CD14-positive monocyte (primary cell): ENCODE results near the gene ZNRF4. TPM values are rescaled to one million over a fixed set of nuclear protein-coding genes. Genes with fewer than 3 reads are reported as not detected.

ENCODE experiments used
- DNase-seq, 3 donors: peaks; one replicate each; pipeline ENCODE4 v3.0.0-alpha.2; 2011 to 2022
- H2AFZ ChIP-seq: 2 replicates; pipeline ENCODE4 v1.6.0; 2012; ENCODE audit warnings: mild to moderate bottlenecking, low read depth, low read length, inconsistent platforms; ENCODE audit not compliant: insufficient read depth, poor library complexity, severe bottlenecking
- H3K27ac ChIP-seq, 2 donors: 1 replicate in 1 of 2; 2 replicates in 1 of 2; pipeline ENCODE4 v1.5.1; 2012 to 2013; ENCODE audit warnings: low read length in 2 of 2, control low read depth in 1 of 2, inconsistent platforms in 1 of 2, low read depth in 1 of 2, mild to moderate bottlenecking in 1 of 2
- H3K27me3 ChIP-seq, 2 donors: one replicate each; pipeline versions ENCODE4 v1.6.0 to v1.6.1; 2011 to 2013; ENCODE audit warnings: low read length in 2 of 2; ENCODE audit not compliant: control insufficient read depth in 2 of 2, insufficient read depth in 2 of 2
- H3K36me3 ChIP-seq, 2 donors: replicated peaks in 1 of 2; 1 replicate in 1 of 2; 2 replicates in 1 of 2; pipeline versions ENCODE4 v1.5.1 to v1.6.1; 2012 to 2013; ENCODE audit warnings: low read length in 2 of 2, control low read depth in 1 of 2, inconsistent platforms in 1 of 2, mild to moderate bottlenecking in 1 of 2; ENCODE audit not compliant: insufficient read depth in 2 of 2, control insufficient read depth in 1 of 2
- H3K4me1 ChIP-seq, 2 donors: 1 replicate in 1 of 2; 2 replicates in 1 of 2; pipeline versions ENCODE4 v1.5.1 to v1.6.1; 2012 to 2013; ENCODE audit warnings: low read length in 2 of 2, control low read depth in 1 of 2, inconsistent platforms in 1 of 2, mild to moderate bottlenecking in 1 of 2, moderate library complexity in 1 of 2; ENCODE audit not compliant: insufficient read depth in 2 of 2, control insufficient read depth in 1 of 2
- H3K4me2 ChIP-seq: replicated peaks from 2 replicates; pipeline ENCODE3; 2012; ENCODE audit warnings: low read length, moderate library complexity, mild to moderate bottlenecking; ENCODE audit not compliant: poor library complexity, severe bottlenecking; ENCODE audit errors: extremely low read depth
- H3K4me3 ChIP-seq, 3 experiments: fragments of 200-600 bp in 1 of 3; sonication (generic) in 1 of 3; replicated peaks in 1 of 3; 1 replicate in 2 of 3; 2 replicates in 1 of 3; pipeline ENCODE4 v1.5.1; 2011 to 2013; ENCODE audit warnings: low read length in 3 of 3, mild to moderate bottlenecking in 3 of 3, control low read depth in 2 of 3, low read depth in 2 of 3, inconsistent platforms in 1 of 3, moderate library complexity in 1 of 3
- H3K79me2 ChIP-seq: 2 replicates; pipeline ENCODE4 v1.6.0; 2012; ENCODE audit warnings: mild to moderate bottlenecking, control low read depth, inconsistent platforms, low read length, moderate library complexity; ENCODE audit not compliant: insufficient read depth
- H3K9ac ChIP-seq: 2 replicates; pipeline ENCODE4 v1.6.0; 2017; ENCODE audit warnings: low read length, mild to moderate bottlenecking; ENCODE audit not compliant: insufficient read depth, poor library complexity, severe bottlenecking
- H3K9me3 ChIP-seq, 2 donors: replicated peaks in 1 of 2; 1 replicate in 1 of 2; 2 replicates in 1 of 2; pipeline versions ENCODE4 v1.5.1 to v1.6.1; 2012 to 2013; ENCODE audit warnings: low read length in 2 of 2, control low read depth in 1 of 2; ENCODE audit not compliant: control insufficient read depth in 1 of 2, insufficient read depth in 1 of 2
- H4K20me1 ChIP-seq: 2 replicates; pipeline ENCODE4 v1.6.0; 2012; ENCODE audit warnings: mild to moderate bottlenecking, low read length, control low read depth, moderate library complexity; ENCODE audit not compliant: insufficient read depth
- H3K27ac Mint-ChIP-seq, 7 donors: one replicate each; pipeline ENCODE4 v1.8.0; 2020; ENCODE audit warnings: mild to moderate bottlenecking in 7 of 7, mixed read lengths in 7 of 7, moderate library complexity in 6 of 7, inconsistent platforms in 2 of 7
- H3K27me3 Mint-ChIP-seq, 3 donors: one replicate each; pipeline ENCODE4 v1.8.0; 2021 to 2022; ENCODE audit warnings: low read depth in 3 of 3, mild to moderate bottlenecking in 3 of 3, mixed read lengths in 3 of 3, moderate library complexity in 3 of 3, inconsistent platforms in 1 of 3
- H3K36me3 Mint-ChIP-seq, 2 donors: one replicate each; pipeline ENCODE4 v1.8.0; 2020; ENCODE audit warnings: mixed read lengths in 2 of 2, inconsistent platforms in 1 of 2, mild to moderate bottlenecking in 1 of 2
- H3K4me1 Mint-ChIP-seq: one replicate; pipeline ENCODE4 v1.8.0; 2020; ENCODE audit warnings: mild to moderate bottlenecking, mixed read lengths
- H3K4me3 Mint-ChIP-seq, 2 donors: one replicate each; pipeline ENCODE4 v1.8.0; 2020; ENCODE audit warnings: mild to moderate bottlenecking in 2 of 2, mixed read lengths in 2 of 2, moderate library complexity in 1 of 2
- H3K9me3 Mint-ChIP-seq, 7 donors: one replicate each; pipeline ENCODE4 v1.8.0; 2020 to 2022; ENCODE audit warnings: mixed read lengths in 7 of 7, mild to moderate bottlenecking in 6 of 7, moderate library complexity in 6 of 7, inconsistent platforms in 2 of 7
- WGBS: methylation state at CpG from one replicate; pipeline ENCODE4 v1.1.5; 2013; ENCODE audit warnings: missing lambda C conversion rate; ENCODE audit not compliant: insufficient coverage; 5-methylcytosine and 5-hydroxymethylcytosine counted together
- intact Hi-C, 2 donors: fragments of 100-400 bp; cut with micrococcal nuclease; formaldehyde crosslinking; loops; one replicate each; pipeline versions ENCODE4 v1.15.0 to v1.15.1; 2023
- polyA plus RNA-seq, 3 donors: library from polyadenylated mRNA; depleted of rRNA in 1 of 3; unstranded in 2 of 3; stranded (reverse) in 1 of 3; fragments of 300-500 nt in 2 of 3; fragments of >200 nt in 1 of 3; fragmentation: Illumina TruSeq in 2 of 3; gene quantifications; 1 replicate in 2 of 3; 2 replicates in 1 of 3; pipeline ENCODE4 v1.2.3, GENCODE V29; 2012 to 2021
- TF ChIP-seq, protein P1 (sequence below): fragments of 200-600 bp; IDR thresholded peaks from one replicate; pipeline ENCODE4 v1.8.0; 2022; ENCODE audit warnings: antibody characterized with exemption, mild to moderate bottlenecking

The ZNRF4 gene
- polyA plus RNA-seq, 3 donors, result not detected

DNA sequence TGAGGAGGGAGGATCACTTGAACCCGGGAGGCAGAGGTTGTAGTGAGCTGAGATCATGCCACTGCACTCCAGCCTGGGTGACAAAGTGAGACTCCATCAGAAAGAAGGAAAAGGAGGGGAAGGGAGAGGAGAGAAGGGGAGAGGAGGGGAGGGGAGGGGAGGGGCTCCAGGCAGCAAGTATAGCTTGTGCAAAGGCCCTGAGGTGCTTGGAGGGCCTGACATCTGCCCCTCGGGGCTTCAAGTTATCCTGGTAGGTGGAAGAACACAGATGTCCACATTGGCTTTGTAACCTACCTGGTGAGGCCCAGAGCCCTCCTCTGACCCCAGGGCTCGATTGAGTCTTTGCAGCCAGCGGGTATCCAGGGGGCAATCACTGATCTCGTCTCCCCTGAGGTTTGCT, 11.5 kb upstream of the ZNRF4 start:
- Mint-ChIP-seq H3K4me3 (no peak overlapping the region), H3K27me3 (peaks cover 4 to 13% (median 5%) of the 10 kb centered on the region in 3 donors), H3K27ac (no peak overlapping the region), H3K36me3 (no peaks in the 10 kb centered on the region), H3K4me1 (no peaks in the 10 kb centered on the region), H3K9me3 (peaks cover 0 to 3% (median 0%) of the 10 kb centered on the region in 7 donors)
- Histone ChIP-seq H3K4me3 (no peak overlapping the region), H2AFZ (no peak overlapping the region), H3K9me3 (no peaks in the 10 kb centered on the region), H3K9ac (no peak overlapping the region), H3K36me3 (no peaks in the 10 kb centered on the region), H3K4me1 (no peaks in the 10 kb centered on the region), H3K4me2 (no peak overlapping the region), H4K20me1 (no peaks in the 10 kb centered on the region), H3K27ac (no peak overlapping the region), H3K79me2 (no peaks in the 10 kb centered on the region), H3K27me3 (no peaks in the 10 kb centered on the region)
- WGBS, result 87% methylated on average over 2 of the region's 5 CpGs
- intact Hi-C loops, result no loop called here
- TF ChIP-seq, protein P1, sequence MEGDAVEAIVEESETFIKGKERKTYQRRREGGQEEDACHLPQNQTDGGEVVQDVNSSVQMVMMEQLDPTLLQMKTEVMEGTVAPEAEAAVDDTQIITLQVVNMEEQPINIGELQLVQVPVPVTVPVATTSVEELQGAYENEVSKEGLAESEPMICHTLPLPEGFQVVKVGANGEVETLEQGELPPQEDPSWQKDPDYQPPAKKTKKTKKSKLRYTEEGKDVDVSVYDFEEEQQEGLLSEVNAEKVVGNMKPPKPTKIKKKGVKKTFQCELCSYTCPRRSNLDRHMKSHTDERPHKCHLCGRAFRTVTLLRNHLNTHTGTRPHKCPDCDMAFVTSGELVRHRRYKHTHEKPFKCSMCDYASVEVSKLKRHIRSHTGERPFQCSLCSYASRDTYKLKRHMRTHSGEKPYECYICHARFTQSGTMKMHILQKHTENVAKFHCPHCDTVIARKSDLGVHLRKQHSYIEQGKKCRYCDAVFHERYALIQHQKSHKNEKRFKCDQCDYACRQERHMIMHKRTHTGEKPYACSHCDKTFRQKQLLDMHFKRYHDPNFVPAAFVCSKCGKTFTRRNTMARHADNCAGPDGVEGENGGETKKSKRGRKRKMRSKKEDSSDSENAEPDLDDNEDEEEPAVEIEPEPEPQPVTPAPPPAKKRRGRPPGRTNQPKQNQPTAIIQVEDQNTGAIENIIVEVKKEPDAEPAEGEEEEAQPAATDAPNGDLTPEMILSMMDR, result no peak
- no peak for DNase-seq

DNA sequence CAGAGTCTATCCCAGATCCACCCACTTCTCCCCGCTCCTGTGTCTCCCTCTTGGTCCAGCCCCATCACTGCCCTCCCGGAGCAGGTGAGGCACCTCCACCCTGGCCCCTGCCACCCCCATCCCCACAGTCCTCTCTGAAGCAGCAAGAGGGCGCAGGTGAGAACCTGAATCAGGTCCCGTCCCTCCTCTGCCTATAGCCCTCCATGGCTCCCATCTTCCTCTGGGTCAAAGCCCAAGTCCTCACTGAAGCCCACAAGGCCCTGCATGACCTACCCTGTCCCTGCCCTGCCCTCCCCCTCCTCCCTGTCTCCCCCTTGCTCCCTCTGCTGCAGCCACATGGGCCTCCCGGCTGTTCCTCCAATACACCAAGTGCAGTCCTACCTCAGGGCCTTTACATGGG, 10.8 kb upstream of the ZNRF4 start:
- H3K36me3 Mint-ChIP-seq, result no peaks in the 10 kb centered on the region
- no peaks in the 10 kb centered on the region for H3K36me3 ChIP-seq
- no peak overlapping the region for H3K27ac Mint-ChIP-seq
- no peaks in the 10 kb centered on the region for H4K20me1 ChIP-seq
- H3K27me3 Mint-ChIP-seq, result peaks cover 5 to 9% (median 8%) of the 10 kb centered on the region in 3 donors
- no peak overlapping the region for H3K4me3 ChIP-seq
- H3K9ac ChIP-seq, result no peak overlapping the region
- no peak overlapping the region for H3K4me2 ChIP-seq
- 73% methylated on average over 5 of the region's 5 CpGs for WGBS
- H3K79me2 ChIP-seq, result no peaks in the 10 kb centered on the region
- TF ChIP-seq, protein P1, result no peak
- no peak overlapping the region for H3K4me3 Mint-ChIP-seq
- H3K9me3 ChIP-seq, result no peaks in the 10 kb centered on the region
- peaks cover 0 to 3% (median 0%) of the 10 kb centered on the region in 7 donors for H3K9me3 Mint-ChIP-seq
- H3K4me1 Mint-ChIP-seq, result no peaks in the 10 kb centered on the region
- H3K27ac ChIP-seq, result no peak overlapping the region
- no peaks in the 10 kb centered on the region for H3K4me1 ChIP-seq
- DNase-seq, result no peak
- no peak overlapping the region for H2AFZ ChIP-seq
- intact Hi-C loops, result no loop called here
- H3K27me3 ChIP-seq, result no peaks in the 10 kb centered on the region
